CD1c-positive myeloid dendritic cell (primary cell): Measurements from ENCODE around the gene SEC11A.

ENCODE experiments used
- DNase-seq: peaks from one replicate; pipeline ENCODE4 v3.0.0-alpha.2; 2016; ENCODE audit errors: extremely low spot score

SEC11A gene

GRCh38 chr15:84737005-84737404, 21.1 kb upstream of the SEC11A start:
- DNase-seq, result no peak

DNA sequence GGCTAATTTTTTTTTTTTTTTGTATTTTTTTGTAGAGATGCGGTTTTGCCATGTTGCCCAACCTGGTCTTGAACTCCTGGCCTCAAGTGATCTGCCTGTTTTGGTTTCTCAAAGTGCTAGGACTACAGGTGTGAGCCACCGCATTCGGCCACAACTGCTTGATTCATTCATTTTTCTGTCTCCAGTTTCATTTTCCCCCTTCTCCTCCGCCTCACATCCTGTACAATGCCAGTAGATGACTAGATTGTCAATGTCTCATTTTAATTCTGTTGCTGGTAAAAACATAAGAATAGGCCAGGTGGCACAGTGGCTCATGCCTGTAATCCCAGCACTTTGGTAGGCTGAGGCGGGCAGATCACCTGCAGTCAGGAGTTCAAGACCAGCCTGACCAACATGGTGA, 20.4 kb upstream of the SEC11A start:
- DNase-seq, result no peak

DNA sequence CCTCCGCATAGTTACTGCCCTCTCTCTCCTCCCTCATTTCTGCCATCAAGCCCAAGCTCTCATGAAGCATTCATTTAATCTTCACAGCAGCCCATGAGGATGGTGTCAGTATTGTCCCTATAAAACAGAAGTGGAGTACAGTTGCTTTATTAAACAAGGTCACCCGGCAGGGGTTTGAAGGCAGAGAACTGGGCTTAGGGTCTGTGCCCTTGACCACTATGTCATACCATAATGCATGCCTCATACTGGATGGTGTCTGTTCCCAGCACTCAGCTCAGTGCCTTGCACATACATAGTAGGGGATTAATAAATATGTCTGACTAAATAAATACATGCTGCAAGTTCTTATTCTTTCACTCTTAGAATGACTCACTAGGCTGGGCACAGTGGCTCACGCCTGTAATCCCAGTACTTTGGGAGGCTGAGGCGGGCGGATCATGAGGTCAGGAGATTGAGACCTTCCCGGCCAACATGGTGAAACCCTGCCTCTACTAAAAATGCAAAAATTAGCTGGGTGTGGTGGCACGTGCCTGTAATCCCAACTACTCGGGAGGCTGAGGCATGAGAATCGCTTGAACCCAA, 19.6 kb upstream of the SEC11A start:
- peak; percentile 71 for DNase-seq

GRCh38 chr15:84734794-84735479, 19.0 kb upstream of the SEC11A start:
- peak; percentile 85 for DNase-seq

DNA sequence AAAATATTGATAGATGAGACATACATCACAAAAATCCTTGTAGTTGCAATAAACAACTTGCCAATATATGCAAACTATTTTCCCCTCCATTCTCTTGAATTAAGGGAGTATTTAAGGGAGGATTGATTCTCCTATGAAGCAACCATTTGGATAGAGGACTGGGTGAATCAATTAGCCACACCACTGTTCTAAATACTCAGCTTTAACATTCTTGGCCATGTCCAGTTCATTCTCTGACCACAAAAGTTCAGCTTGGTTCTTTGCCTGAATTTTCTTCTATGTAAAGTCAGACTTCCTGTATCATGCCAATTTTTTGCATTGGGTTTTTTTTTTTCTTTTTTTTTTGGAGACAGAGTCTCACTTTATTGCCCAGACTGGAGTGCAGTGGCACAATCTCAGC, 15.8 kb upstream of the SEC11A start:
- no peak for DNase-seq

GRCh38 chr15:84727429-84727828, 11.5 kb upstream of the SEC11A start:
- DNase-seq, result no peak

- peak; percentile 91 for DNase-seq
Measured at GRCh38 chr15:84725001-84725491, 9.1 kb upstream of the SEC11A start.

GRCh38 chr15:84722628-84723027, 6.7 kb upstream of the SEC11A start:
- DNase-seq, result no peak

DNA sequence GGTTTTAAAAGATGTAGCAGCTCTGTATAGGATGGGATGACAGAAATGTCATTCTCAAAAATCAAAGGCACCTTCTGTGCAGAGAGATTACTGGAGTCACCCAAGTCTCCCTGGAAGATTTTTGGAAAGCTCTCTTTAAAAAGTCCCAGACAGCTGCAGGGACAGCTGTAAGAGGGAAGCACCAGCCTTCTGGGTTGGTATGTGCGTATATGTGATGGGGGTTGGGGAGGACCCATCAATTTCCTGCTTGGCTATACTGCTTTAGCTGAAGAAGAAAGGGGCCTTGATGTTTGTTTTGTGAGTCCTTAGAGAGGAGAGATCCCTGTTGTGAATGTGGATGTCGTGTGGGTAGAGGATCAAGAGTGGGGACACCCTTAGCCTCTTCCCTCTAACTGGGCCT, 5.4 kb upstream of the SEC11A start:
- no peak for DNase-seq

- peak; percentile 30 for DNase-seq
Measured at GRCh38 chr15:84715441-84716035, 401 bp downstream of the SEC11A start.

DNA sequence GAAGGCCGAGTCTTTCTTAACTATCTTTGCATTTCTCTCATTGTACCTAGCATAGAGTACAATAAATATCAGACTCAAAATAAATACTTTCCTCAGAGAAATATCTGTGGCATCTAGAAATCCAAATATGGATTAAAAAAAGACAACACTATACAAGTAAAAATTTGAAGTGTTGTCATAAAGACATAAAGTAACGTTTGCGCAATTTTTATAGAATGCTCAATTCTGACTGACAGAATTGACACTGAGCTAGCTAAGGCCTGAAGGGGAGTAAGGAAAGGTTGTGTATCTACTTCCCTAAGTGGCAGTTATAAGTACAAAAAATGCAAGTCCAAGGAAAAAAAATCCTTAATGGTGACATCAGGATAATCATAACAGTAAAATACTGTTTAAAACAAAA, 1.1 kb downstream of the SEC11A start:
- peak; percentile 21 for DNase-seq

DNA sequence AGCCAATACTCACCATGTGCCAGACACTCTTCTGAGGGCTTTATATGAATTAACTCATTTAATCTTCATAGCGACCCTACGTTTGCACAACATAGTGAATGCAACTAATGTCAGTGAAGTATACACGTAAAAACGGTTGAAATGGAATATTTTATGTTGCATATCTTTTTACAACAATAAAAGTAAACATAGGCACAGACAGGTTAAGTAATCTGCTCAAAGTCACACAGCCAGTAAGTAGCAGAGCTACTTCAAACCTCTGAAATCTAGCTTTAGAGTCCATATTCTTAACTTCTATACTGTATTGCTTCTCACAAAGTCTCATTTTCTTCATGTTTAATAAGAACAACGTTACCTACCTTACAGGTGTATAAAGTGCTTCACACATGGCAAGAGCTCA, 1.6 kb downstream of the SEC11A start:
- no peak for DNase-seq

GRCh38 chr15:84703808-84704207, 12.1 kb downstream of the SEC11A start:
- no peak for DNase-seq

DNA sequence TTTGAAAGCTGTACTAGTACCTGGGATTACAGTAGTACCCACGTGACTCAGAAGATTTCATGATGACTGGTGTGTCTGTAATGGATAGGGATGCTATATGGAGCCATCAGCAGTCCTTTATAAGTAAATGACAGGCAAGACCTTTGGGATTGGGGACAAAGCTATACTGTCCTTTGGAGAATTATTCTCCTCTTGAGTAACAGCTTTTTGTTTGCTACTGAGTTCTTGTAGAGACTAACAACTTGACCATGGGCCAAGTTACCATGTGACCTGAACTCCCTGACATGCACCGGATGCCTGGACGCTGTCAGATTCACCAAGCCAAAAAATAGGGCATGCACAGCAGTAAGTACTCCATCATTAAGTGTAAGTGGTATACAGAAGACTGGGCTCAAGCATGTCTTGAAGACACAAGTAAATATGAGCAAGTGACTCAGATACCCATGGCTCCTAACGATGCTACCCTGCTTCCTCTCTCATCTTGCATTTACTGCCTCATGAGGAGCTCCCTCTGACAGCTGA, 12.9 kb downstream of the SEC11A start:
- no peak for DNase-seq

DNA sequence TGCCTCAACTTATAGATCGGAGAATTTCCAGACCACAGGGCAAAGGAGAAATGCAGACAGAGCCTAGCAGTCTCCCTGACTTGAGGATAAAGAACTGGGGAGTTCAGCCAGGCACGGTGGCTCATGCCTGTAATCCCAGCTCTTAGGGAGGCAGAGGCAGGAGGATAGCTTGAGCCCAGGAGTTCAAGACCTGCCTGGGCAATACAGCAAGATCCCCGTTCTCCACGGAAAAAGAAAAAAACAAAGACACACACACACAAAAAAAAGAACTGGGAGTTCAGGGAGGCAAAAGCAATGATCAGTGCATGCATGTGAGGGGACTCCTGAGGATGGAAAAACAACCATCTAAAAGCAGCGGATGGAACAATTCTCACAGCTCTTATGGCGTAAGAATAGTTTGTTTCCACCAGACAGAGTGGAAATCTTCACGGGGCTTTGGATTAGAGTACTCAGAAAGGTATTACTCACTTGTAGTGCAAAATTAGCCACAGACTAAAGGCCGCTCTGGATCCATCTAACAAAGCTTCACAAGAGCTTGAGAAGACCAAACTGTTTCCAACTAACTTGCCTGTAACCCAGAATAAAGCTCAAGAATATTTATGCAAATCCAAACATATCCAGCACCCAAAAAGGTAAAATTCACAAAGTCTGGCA, 16.3 kb downstream of the SEC11A start:
- DNase-seq, result no peak

DNA sequence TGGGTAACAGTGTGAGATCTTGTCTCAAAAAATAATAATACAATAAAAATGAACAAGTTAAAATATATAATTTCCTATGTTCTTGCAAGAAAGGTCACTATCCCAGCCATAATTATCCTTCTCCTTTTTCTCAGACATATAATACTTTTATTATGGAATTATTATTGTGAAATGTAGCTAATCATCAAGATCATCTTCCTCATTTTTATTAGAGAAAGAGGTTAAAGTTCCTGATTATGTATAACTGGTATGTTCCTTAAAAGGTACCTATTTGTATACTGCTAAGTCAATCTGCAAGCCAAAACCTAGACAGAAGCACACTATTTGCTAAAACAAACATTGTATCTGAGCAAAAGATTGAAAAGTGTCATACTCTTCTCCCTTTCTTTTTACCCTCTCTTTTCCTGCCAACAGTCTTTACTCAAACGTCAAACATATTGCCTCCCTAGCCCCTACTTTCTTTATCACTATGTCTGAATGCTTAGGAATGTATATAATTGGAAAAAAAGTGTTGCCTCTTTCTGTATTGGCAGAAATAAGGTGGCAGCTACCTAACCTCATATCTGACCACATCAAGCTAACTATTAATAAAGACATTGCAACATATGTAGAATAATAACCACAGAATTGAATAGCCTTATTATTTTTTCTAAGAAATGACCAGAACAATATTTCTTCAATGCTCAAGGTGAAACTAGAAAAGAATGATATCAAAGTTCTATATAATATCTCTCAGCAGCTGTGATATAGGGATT, 18.5 kb downstream of the SEC11A start:
- peak; percentile 55 for DNase-seq

- no peak for DNase-seq
Measured at GRCh38 chr15:84696757-84697156, 19.2 kb downstream of the SEC11A start.

- DNase-seq, result no peak
Measured at GRCh38 chr15:84690342-84690741, 25.6 kb downstream of the SEC11A start.

- no peak for DNase-seq
Measured at GRCh38 chr15:84689858-84690257, 26.1 kb downstream of the SEC11A start.

DNA sequence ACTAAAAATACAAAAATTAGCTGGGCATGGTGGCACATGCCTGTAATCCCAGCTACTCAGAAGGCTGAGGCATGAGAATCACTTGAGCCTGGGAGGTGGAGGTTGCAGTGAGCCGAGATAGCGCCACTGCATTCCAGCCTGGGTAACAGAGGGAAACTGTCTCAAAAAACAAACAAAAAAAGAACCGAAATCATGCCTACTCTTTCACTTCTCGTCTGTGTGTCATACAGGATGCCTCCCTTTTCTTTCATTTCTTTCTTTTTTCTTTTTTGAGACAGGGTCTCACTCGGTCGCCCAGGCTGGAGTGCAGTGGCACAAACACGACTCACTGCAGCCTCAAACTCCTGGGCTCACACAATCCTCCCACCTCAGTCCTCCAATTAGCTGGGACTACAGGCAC, 29.5 kb downstream of the SEC11A start:
- DNase-seq, result peak; percentile 50

DNA sequence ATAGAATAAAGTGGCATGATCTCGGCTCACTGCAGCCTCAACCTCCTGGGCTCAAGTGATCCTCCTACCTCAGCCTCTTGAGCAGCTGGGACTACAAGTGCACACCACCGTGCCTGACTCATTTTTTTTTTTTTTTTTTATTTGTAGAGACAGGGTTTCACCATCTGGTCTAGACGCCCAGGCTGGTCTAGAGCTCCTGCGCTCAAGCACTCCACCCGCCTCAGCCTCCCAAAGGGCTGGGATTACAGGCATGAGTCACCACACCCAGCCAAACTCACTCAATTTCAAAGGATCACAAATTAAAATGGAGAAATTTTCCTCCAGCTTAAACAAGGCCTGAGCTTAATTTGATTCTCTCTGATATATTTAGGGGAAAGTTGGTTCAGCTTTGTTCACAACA, 30.6 kb downstream of the SEC11A start:
- peak; percentile 61 for DNase-seq

GRCh38 chr15:84684092-84684491, 31.8 kb downstream of the SEC11A start:
- peak; percentile 72 for DNase-seq
